ENCODE results near the gene TTN.

- TF ChIP-seq EZH2 (IDR thresholded peaks at IDR 0.05; ENCODE audit: low read depth), result no peak
- TF ChIP-seq, protein P1, sequence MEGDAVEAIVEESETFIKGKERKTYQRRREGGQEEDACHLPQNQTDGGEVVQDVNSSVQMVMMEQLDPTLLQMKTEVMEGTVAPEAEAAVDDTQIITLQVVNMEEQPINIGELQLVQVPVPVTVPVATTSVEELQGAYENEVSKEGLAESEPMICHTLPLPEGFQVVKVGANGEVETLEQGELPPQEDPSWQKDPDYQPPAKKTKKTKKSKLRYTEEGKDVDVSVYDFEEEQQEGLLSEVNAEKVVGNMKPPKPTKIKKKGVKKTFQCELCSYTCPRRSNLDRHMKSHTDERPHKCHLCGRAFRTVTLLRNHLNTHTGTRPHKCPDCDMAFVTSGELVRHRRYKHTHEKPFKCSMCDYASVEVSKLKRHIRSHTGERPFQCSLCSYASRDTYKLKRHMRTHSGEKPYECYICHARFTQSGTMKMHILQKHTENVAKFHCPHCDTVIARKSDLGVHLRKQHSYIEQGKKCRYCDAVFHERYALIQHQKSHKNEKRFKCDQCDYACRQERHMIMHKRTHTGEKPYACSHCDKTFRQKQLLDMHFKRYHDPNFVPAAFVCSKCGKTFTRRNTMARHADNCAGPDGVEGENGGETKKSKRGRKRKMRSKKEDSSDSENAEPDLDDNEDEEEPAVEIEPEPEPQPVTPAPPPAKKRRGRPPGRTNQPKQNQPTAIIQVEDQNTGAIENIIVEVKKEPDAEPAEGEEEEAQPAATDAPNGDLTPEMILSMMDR (conservative IDR thresholded peaks at IDR 0.05), result no peak
Observed at GRCh38 chr2:178824181-178824580, 17.0 kb upstream of the TTN start.

Measured in PC-9 (cell line).